Embryonic facial prominence (tissue), 1 donor: ENCODE data around the gene PTPRN2.
"Not testable (repeated sequence)": the region's sequence is repeated elsewhere in the genome, so short reads cannot be mapped to it uniquely, and the experiment has no call there.

Source experiments
- DNase-seq: peaks from one replicate; pipeline ENCODE4 v3.0.0-alpha.2; 2016; ENCODE audit errors: extremely low spot score

The PTPRN2 gene

GRCh38 chr7:158322616-158323530, 264.8 kb downstream of the PTPRN2 start:
- DNase-seq = no peak

- DNase-seq = no peak
Measured at GRCh38 chr7:158321936-158322615, 265.5 kb downstream of the PTPRN2 start.

GRCh38 chr7:158321056-158321700, 266.4 kb downstream of the PTPRN2 start:
- no peak for DNase-seq

- no peak for DNase-seq
Measured at GRCh38 chr7:158320328-158320727, 267.3 kb downstream of the PTPRN2 start.

GRCh38 chr7:158318511-158318913, 269.1 kb downstream of the PTPRN2 start:
- DNase-seq = no peak

- no peak for DNase-seq
Measured at GRCh38 chr7:158317238-158318205, 270.1 kb downstream of the PTPRN2 start.

GRCh38 chr7:158316466-158317031, 271.1 kb downstream of the PTPRN2 start:
- no peak for DNase-seq

GRCh38 chr7:158315881-158316280, 271.7 kb downstream of the PTPRN2 start:
- DNase-seq = no peak

GRCh38 chr7:158315326-158315725, 272.3 kb downstream of the PTPRN2 start:
- DNase-seq = no peak

- no peak for DNase-seq
Measured at GRCh38 chr7:158314394-158314793, 273.2 kb downstream of the PTPRN2 start.

- DNase-seq = no peak
Measured at GRCh38 chr7:158313931-158314330, 273.7 kb downstream of the PTPRN2 start.

GRCh38 chr7:158312789-158313188, 274.8 kb downstream of the PTPRN2 start:
- DNase-seq = no peak

- DNase-seq = no peak
Measured at GRCh38 chr7:158311791-158312190, 275.8 kb downstream of the PTPRN2 start.

- DNase-seq = no peak
Measured at GRCh38 chr7:158310924-158311666, 276.5 kb downstream of the PTPRN2 start.

GRCh38 chr7:158309868-158310763, 277.5 kb downstream of the PTPRN2 start:
- DNase-seq = no peak

- no peak for DNase-seq
Measured at GRCh38 chr7:158308001-158308400, 279.6 kb downstream of the PTPRN2 start.

- DNase-seq = not testable (repeated sequence)
Measured at GRCh38 chr7:158304072-158304471, 283.6 kb downstream of the PTPRN2 start.

GRCh38 chr7:158303121-158303520, 284.5 kb downstream of the PTPRN2 start:
- DNase-seq = no peak
